KBM-7 (cell line): Measurements from ENCODE around the gene ESPNL.

Source experiments
- DNase-seq: peaks from one replicate; pipeline ENCODE4 v3.0.0-alpha.2; 2015
- in situ Hi-C: fragments of 300-500 bp; cut with MboI; formaldehyde crosslinking; loops from 2 replicates; pipeline ENCODE4 v1.14.3; 2020; ENCODE audit warnings: low sequenced_read_pairs, low pct_unique_long_range_greater_than_20kb, mixed read lengths

The ESPNL gene

GRCh38 chr2:238096311-238097011 is 3.7 kb upstream of the ESPNL start:
- no peak for DNase-seq

GRCh38 chr2:238097201-238097987 is 2.7 kb upstream of the ESPNL start:
- DNase-seq = no peak
- in situ Hi-C loops = no loop called here

More at GRCh38 chr2:238096311-238097011, 3.7 kb upstream of the ESPNL start:
- in situ Hi-C loops = no loop called here

GRCh38 chr2:238097988-238098871 is 1.9 kb upstream of the ESPNL start:
- in situ Hi-C loops = no loop called here
- peak; percentile 90 for DNase-seq

GRCh38 chr2:238098901-238099713 is 1.0 kb upstream of the ESPNL start:
- in situ Hi-C loops = no loop called here
- DNase-seq = peak; percentile 42

- DNase-seq = no peak
- in situ Hi-C loops = no loop called here
Measured at GRCh38 chr2:238099714-238100048, 459 bp upstream of the ESPNL start.

GRCh38 chr2:238100821-238101771 is 956 bp downstream of the ESPNL start:
- no peak for DNase-seq
- in situ Hi-C loops = no loop called here

GRCh38 chr2:238101891-238102841 is 2.0 kb downstream of the ESPNL start:
- in situ Hi-C loops = no loop called here
- no peak for DNase-seq

- in situ Hi-C loops = no loop called here
- DNase-seq = no peak
Measured at GRCh38 chr2:238102865-238103264, 2.7 kb downstream of the ESPNL start.

GRCh38 chr2:238103465-238104225 is 3.5 kb downstream of the ESPNL start:
- DNase-seq = no peak
- in situ Hi-C loops = no loop called here

- no peak for DNase-seq
- in situ Hi-C loops = no loop called here
Measured at GRCh38 chr2:238104226-238104690, 4.1 kb downstream of the ESPNL start.

GRCh38 chr2:238104691-238105371 is 4.7 kb downstream of the ESPNL start:
- DNase-seq = no peak
- in situ Hi-C loops = no loop called here

- in situ Hi-C loops = no loop called here
- no peak for DNase-seq
Measured at GRCh38 chr2:238105506-238106338, 5.6 kb downstream of the ESPNL start.

GRCh38 chr2:238106339-238106697 is 6.2 kb downstream of the ESPNL start:
- no peak for DNase-seq
- in situ Hi-C loops = no loop called here

GRCh38 chr2:238106698-238107524 is 6.8 kb downstream of the ESPNL start:
- in situ Hi-C loops = no loop called here

More at GRCh38 chr2:238106698-238107524, 6.8 kb downstream of the ESPNL start:
- peak; percentile 67 for DNase-seq
